AML-193 (cell line): ENCODE data around the gene OR52I2.

Source experiments
- DNase-seq, 2 experiments: peaks; one replicate each; lab custom pipeline; 2025; lab: John Stamatoyannopoulos, UW

The OR52I2 gene

GRCh38 chr11:4581443-4581842 is at the start of gene OR52I2:
Gene OR52I2 (plus strand): TSS chr11:4581743.
- DNase-seq, result no peak

GRCh38 chr11:4539603-4540219 is 41.8 kb upstream of the OR52I2 start:
- peak; percentile 45 to 57 for DNase-seq

GRCh38 chr11:4541071-4541470 is 40.5 kb upstream of the OR52I2 start:
- no peak for DNase-seq

GRCh38 chr11:4543561-4543960 is 38.0 kb upstream of the OR52I2 start:
- no peak for DNase-seq

GRCh38 chr11:4544891-4545290 is 36.7 kb upstream of the OR52I2 start, which contains the start of gene OR52M1:
Gene OR52M1 (plus strand): TSS chr11:4545191. CDS start chr11:4545191, 0 bp downstream.
- DNase-seq, result no peak

GRCh38 chr11:4546878-4547277 is 34.7 kb upstream of the OR52I2 start:
- DNase-seq, result no peak

- DNase-seq, result no peak
These were observed 34.1 kb upstream of the OR52I2 start for GRCh38 chr11:4547416-4547815.

- peak; percentile 31 to 33 for DNase-seq
These were observed 30.1 kb upstream of the OR52I2 start for GRCh38 chr11:4551346-4551979.

- DNase-seq, result no peak
These were observed 21.8 kb upstream of the OR52I2 start for GRCh38 chr11:4559527-4560440.

GRCh38 chr11:4560467-4560866 is 21.1 kb upstream of the OR52I2 start:
- no peak for DNase-seq

GRCh38 chr11:4565371-4565770 is 16.2 kb upstream of the OR52I2 start:
- no peak for DNase-seq

GRCh38 chr11:4569075-4569474 is 12.5 kb upstream of the OR52I2 start:
- no peak for DNase-seq

- DNase-seq, result no peak
These were observed 4.7 kb upstream of the OR52I2 start for GRCh38 chr11:4576880-4577279.

- no peak for DNase-seq
These were observed 3.8 kb upstream of the OR52I2 start for GRCh38 chr11:4577761-4578160.

GRCh38 chr11:4578624-4579023 is 2.9 kb upstream of the OR52I2 start:
- no peak for DNase-seq

GRCh38 chr11:4580124-4580523 is 1.4 kb upstream of the OR52I2 start:
- DNase-seq, result no peak

GRCh38 chr11:4589017-4589416 is 7.5 kb downstream of the OR52I2 start:
- no peak for DNase-seq

GRCh38 chr11:4593739-4594138 is 12.2 kb downstream of the OR52I2 start, which contains the start of gene OR52I1:
Gene OR52I1 (plus strand): TSS chr11:4594039. CDS start chr11:4594039, 0 bp downstream.
- DNase-seq, result no peak

GRCh38 chr11:4605057-4605456 is 23.5 kb downstream of the OR52I2 start:
- no peak for DNase-seq

- DNase-seq, result peak; percentile 11 to 42
These were observed 24.9 kb downstream of the OR52I2 start for GRCh38 chr11:4606231-4607015.

- no peak for DNase-seq
These were observed 25.6 kb downstream of the OR52I2 start for GRCh38 chr11:4607096-4607495.
